HG03039 (cell line): ENCODE results near the gene PPDPF.
"Not testable (repeated sequence)": the region's sequence is repeated elsewhere in the genome, so short reads cannot be mapped to it uniquely, and the experiment has no call there.

Experiments used
- ATAC-seq: cut with Tn5 transposase; IDR thresholded peaks from one replicate; pipeline ENCODE4 v1.9.1; 2021; ENCODE audit warnings: mild to moderate bottlenecking, moderate library complexity; ENCODE audit not compliant: unreplicated experiment

The PPDPF gene

DNA sequence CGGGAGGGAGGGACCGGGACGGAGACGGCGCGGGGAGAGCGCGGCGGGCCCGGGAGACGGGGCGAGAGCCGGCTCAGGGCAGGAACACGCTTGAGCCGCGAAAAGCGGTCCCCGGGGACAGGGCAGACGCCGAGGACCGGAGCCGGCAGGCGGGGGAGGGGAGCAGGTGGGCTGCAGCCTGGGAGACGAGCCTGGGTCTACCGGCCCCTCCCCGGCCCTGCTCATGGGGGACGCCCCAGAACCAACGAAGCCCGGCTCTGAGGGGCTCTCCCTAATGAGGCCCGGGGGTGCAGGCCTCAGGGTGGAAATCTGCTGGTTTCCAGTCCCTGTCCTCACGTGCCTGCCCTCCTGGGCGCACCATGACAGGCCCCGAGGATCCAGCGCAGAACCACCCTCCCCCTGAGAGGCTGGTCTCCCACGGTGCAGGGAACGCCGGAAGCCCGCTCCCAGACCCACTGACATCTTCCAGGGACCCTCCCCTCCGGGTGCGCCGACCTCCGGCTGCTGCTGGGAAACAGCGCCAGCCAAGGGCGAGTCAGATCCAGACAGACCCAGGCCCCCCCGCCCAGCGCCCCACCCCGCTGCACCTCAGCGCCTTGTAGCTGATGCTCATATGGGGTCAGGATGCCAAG lies 21.1 kb upstream of the PPDPF start:
- no peak for ATAC-seq

DNA sequence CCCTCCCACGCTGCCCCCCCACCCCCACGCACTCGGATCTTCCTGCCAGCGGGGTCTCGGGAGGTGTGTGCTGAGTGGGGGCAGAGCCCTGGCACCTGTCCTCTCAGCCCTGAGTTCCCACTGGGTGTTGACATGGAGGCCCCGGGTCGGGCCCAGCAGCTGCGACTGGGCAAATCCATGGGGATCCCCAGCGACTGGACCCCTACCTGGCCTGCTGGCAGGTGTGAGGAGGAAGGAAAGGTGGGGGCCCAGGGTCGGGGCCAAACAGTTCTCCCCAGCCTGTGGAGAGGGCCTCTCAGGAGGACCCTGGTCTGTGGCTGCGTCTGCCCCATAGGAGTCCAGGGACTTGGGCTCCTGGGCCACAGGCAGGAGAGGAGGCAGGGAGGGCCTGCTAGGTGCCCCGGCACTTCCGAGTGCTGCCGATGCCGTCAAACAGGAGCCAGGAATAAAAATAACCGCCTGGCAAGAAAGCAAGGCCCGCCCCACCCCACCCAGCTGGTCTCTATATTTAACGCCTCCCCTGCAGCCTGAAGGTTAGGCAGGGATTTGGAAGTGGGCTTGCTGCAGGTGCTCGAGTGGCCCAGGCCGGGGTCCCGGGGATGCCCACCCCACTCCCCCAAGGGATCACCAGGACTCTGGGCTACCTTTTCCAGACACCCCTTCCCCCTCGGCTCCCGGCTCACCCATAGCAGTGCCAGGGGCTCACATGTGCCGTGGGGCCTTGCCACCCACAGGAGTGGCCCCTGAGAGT lies 20.2 kb upstream of the PPDPF start:
- no peak for ATAC-seq

DNA sequence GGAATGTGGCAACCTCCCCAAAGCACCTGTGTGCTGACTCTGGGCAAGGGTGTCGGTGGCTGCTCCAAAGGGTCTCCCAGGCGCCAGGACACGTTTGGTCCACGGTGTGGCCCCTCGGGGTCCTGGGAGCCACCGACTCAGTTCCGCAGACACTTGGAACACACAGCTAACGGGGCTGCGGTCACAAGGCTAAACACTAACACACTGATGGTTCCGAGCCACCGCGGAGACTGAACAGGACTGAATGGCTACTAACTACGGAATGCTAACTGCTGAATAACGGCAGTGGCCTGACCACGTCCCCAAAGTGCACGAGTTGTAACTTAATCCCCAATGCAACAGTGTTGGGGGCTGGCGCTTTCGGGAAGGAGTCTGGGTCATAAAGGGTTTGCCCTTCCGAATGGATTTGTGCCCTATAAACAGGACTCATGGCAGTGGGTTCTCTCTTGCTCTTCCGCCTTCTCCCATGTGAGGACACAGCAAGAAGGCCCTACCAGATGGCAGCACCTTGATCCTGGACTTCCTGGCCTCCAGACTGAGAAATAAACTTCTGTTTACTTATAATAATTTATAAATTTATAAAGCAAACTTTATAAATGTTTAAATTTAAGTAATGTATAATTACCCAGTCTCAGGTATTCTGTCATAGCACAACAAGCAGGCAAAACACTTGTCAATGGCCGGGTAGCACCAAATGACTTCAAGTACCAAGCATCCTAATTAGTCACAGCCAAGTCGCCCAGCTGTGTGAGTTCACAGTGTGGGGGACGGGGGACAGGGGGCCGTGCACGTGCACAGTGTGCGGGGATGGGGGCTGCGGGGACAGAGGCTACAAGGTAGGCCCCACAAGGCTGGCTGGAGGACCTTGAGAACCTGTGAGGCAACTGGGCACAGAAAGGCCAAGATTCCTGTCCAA lies 19.4 kb upstream of the PPDPF start:
- ATAC-seq: no peak

DNA sequence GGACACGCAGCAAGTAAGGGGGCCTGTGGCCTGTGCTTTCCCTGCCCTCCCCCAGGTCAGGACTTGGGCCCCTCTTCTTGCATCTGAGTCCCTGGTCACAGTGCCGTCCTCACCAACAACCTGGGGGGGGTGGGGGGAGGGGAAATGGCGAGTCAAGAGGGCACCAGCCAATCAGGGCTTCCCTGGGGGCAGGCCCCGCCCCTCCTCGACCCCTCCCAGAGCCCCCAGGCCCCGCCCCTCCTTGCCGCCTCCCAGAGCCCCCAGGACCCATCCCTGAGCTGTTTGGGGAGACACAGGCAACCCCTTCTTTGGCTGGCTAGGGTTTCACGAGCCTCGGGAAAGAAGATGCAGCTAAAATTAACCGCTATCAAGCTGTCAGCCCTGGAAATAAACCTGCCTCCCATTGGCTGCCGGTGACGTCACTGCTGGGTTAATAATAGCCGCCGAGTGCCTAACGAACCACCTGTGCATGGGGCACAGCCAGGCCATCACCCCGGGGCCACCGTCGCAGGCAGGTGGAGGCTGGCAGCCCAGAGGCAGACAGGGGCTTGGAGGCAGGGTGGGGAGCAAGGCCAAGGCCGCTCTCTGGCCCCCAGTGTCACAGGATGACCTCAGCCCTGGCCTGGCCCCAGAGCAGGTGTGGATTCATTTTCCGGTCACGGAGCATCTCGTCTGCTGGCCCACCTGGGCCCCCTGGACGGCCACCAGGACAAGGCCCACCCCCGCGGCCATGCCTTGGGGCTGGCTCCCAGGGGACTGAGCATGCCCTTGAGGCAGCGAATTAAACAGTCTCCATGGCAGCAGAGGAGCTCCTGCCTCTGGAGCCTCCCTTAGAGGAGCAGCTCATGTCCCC lies 18.5 kb upstream of the PPDPF start:
- ATAC-seq: no peak

DNA sequence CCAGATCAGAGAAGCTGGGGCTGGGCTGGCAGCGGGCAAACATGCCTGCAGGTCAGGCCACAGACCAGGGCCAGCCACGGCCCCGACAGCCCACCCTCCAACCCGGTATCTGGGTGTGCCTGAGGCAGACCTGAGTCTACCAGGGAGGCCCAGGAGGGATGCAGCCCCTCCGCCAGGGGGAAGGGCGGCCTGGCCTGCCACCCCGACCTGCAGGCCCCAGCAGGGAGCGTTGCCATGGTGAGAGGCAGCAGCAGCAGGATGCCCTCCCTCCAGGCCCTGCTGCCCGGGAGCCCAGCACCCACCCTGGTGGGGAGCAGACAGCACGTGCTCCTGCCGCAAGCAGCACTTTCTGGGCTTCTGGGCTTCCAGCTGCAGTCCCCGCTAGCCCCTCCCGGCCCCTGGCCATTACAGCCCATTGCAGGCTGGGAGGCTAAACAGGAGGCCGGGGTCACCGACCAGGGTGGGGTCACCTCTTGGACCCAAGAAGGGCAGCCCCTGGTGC lies 17.8 kb upstream of the PPDPF start:
- no peak for ATAC-seq

DNA sequence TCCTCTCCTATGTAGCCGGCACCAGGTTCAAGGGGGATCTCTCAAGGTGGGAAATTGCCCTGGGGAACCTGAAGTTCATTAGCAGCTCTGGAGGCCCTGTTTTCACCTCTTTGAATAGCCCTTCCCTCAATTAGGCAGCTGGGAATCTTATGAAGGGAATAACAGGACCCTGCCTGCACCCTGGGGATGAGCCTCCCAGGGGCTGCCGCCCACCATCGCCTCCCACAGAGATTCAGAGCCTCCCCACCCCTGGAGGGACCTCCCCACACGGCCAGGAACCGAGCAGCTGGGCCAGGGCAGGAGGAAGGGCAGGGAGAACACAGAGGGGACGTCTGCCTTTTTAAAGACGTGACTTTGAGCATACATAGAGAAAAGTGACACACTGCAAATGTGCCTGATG lies 17.0 kb upstream of the PPDPF start:
- ATAC-seq: no peak

DNA sequence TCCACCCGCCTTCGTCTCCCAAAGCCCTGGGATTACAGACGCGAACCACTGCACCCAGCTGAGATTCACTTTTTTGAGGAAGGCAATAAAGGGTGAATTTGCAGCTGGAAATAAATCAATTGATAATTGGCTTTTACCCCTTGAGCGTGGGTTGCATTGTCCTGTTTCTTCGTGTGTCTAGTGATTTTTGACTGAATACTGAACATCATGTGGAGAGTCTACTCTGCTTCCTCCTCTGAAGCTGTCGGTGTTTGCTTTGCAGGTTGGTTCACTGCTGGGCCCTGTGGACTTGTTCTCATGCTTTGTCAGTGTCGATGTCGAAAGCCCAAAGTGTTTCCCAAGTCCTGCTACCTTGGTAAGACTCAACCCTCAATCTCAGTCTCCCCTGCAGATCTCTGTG lies 15.9 kb upstream of the PPDPF start:
- ATAC-seq: no peak

DNA sequence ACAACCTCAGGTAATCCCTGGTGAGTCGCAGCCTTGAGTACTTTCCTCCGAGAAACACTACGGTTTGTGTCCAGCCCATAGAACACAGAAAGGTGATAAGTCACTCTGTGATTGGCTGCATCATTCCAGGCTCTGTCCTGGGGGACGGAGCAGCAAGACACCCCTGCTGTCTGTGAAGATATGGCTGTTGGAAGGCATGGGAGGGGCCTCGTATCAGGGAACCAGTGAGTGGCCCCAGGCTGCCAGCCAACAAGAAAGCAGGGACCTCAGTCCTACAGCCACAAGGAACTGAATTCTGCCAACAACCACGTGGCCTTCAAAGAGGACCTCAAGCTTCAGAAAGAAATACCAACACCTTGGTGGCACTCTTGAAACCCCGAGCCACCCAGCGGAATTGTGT lies 15.3 kb upstream of the PPDPF start:
- ATAC-seq: no peak

DNA sequence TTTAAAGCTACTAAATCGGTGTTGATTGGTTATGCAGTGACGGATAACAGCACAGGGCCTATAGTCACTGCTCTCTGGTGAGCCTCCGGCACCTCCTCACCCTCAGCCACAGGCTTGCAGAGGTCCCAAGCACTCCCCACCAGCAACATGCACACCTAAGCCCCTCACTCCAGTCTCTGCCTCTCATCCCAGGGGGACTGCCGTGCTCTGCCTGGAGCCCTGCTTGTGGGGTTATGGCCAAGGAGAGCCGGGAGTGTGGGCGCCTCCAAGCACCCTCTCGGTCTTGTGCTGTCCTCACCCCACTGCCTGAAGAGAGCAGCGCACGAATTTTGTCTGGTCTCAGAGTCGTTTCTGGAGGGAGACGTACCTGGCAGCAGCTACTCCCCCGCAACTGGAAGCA lies 14.8 kb upstream of the PPDPF start:
- no peak for ATAC-seq

DNA sequence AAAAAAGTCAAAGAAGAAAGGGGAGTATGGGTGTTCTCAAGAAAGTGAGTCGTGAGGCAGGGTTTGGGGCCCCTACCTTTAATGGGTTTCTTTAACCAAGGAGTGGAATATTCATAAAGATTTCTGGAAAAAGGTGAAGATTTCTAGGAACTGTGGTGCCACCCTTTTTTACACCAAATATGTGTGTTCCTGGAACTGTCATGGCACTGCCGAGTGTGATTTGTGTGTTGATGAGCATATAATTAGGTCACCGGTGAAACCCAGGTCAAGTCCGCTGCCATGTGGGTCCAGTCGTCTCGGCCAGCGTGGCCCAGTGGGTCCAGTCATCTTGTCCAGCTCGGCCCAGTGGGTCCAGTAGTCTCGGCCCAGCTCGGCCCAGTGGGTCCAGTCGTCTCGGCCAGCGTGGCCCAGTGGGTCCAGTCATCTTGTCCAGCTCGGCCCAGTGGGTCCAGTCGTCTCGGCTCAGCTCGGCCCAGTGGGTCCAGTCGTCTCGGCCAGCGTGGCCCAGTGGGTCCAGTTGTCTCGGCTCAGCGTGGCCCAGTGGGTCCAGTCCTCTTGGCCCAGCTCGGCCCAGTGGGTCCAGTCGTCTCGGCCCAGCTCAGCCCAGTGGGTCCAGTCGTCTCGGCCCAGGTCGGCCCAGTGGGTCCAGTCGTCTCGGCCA lies 13.4 kb upstream of the PPDPF start:
- no peak for ATAC-seq

DNA sequence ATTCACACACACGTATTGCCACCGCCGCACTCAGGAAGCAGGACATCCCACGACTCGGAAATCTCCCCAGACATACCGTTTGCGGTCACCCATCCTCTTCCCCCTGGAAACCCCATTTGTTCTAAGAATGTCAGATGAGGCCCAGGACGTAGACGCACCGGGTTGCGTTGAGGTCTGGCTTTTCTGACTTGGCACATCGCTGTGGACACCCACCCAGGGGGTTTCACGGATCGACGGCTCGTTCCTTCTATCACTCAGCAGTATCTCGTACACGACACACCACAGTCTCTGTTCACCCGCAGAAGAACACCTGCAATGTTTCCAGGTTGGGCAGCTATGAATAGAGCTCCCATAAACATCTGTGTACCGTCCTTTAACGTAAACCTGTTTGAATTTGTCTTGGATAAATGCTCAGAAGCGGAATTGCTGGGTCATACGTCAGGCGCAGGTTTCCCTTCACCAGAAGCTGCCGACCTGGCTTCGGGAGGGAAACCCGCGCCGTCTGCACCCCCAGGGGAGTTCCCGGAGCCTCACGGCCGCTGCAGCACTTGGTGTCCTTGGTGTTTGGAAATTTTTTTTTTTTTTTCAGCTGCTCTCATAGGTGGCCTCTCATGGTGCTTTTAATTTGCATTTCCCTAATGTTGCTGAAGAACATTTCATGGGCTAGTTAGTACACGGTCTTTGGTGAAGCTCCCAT lies 12.3 kb upstream of the PPDPF start:
- ATAC-seq: no peak

DNA sequence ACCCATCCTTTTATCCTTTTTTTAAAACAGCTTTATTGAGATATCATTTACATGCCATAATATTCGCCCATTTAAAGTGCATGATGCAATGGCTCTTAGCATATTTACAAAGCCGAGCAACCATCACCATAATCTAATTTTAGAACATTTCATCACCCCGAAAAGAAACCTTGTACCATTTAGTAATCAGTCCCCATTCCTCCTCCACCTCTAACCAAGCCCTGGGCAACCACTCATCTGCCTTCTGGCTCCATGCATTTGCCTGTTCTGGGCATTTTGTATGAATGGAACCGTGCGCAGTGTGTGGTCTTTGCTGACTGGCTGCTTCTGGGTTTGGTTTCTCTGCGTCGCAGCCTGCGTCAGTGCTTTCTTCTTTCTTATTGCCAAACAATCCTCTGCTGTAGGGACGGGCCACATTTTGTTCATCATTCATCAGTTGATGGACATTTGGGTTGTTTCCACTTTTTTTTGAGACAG lies 11.4 kb upstream of the PPDPF start:
- no peak for ATAC-seq

DNA sequence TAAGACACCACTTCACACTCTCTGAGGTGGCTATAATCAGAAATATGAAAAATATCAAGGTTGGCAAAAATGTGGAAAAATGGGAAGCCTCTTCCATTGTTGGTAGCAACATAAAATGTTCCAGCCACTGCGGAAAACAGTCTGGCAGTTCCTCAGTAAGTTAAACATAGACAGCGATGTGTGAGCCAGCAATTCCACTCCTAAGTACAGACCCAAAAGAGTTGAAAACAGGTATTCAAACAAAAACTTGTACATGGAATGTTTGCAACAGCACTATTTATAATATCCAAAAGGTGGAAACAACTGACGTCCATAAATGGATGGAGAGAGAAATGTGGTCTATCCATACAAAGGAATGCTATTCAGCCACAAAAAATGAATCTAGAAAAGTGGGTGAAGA lies 7.4 kb upstream of the PPDPF start:
- no peak for ATAC-seq

DNA sequence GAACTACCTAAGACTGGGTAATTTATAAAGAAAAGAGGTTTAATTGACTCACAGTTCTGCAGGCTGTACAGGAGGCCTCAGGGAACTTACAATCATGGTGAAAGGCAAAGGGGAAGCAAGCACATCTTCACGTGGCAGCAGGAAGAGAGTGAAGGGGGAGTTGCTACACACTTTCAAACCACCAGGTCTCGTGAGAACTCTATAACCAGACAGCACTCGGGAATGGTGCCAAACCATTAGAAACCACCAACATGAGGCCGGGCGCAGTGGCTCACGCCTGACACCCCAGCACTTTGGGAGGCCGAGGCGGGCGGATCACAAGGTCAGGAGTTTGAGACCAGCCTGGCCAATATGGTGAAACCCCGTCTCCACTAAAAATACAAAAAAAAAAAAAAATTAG lies 6.0 kb upstream of the PPDPF start:
- ATAC-seq: not testable (repeated sequence)

DNA sequence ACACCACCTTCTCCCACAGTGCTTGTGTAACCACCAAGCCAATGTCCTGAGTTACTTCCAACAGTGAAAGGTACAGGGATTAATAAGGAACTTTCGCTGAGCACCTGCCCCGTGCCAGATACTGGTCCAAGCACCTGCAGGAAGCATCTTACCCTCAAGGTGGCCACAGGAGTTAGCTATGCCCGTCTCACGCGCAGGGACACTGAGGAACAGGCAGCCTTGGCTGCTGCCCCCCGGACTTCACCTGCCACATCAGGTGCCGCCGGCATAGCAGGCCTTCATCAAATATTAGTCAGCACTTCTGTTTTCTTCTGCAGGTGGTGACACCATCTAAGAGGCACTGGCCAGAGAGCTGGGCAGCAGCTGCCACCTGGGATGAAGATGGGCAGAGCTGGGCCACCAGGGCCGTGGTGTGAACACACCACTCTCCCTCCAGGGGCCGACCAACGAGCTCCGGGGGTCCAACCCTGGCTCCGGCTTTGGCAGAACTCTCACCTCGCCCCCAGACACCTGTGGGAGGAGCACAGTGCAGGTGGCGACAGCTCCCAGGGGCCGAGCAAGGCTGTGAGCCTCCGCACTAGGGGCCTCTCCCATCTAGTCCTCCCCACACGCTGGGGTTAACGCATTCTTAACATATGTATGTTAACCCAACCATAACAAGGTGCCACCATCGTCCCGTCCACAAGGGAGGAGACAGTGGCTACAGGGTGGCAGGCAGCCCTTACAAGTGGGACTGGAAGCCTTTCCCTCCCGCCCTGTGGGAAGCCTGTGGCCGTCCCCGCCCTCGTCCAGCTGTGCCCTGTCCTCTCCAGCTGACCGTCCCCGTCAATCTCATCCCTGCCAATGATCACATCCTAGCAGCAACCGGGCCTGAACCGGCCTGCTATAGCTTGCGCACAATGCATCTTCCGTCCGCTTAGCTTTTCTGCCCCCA lies 2.9 kb upstream of the PPDPF start:
- no peak for ATAC-seq

DNA sequence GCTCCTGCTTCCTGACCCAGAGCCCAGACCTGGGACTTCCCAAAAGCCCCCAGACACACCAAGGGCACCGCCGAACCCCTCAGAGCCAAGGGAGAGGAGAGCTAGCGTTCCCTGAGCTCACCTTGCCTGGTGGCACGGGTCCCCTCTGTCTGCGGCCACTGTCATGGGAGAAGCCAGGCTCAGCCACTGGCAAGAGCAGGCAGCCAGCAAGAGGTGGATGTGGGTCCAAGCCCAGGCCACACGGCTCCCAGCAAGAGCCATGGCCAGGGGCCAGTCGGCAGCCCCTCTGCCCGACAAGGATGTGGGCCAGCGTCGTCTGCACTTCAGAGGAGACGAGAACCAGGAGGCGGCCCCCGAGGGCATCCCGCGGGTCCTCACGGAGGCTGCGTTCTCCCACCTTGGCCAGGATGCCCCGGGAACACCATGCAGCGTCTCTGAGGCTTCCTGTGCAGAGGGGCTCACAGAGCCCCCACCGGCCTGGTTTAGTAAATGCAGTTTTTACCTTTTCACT lies 2.2 kb upstream of the PPDPF start:
- ATAC-seq: no peak

DNA sequence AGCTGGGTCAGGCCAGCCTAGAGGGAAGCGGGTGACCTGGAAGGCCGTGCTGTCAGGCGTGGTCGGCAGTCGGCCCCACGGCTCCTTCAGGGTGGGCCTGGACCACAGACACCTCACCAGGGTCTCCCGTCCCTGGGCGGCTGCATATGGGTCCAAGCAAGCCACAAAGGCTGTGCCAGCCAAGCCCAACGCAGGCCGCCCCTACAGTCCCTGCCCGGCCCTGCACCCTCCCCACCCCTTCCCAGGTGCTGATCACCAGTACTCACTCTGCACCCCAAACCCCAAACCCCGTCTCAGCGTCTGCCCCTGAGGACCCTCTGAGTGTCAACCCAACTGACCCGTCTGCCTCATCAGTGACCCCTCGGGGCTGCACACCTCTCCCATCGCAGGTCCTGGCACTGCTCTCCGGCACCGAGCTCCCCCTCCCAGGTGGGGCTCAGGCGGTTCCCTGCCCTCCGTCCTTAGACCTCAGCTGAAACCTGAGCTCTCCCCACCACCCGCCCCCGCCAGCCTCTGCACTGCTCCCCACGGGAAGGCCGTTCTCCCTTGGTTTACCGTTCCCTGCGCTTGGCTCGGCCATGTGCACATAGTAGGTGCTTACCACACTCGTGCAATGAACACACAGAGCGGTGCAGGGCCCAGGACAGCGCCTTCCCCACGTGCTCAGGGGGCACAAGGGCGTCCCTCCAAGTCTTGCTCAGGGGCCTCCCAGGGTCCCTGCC lies 1.5 kb upstream of the PPDPF start:
- no peak for ATAC-seq
